ENCODE measurements around the gene ZBTB7C. TPM values are rescaled to one million over a fixed set of nuclear protein-coding genes. Genes with fewer than 3 reads are reported as not detected.

The ZBTB7C gene
- total RNA-seq, 1 experiment from 2014 or later, result 0.32 TPM

DNA sequence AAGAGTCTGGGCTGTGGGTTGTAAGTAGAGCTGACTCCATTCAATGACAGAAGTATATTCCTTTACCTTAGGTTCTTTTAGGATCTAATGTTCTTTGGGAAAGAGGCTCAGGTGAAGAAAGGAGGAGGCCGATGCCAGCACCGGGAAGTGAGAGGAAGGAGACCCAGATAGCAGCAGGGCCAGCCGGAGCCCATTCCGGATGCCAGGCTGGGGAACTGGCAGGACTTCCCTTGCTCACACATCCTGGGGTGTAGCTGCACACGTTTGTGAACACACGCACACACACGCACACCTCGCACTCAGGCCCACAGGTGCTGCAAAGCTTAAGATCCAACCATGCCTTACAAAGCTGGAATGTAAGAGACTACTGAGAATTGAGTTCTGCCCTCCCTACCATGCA is 383.0 kb downstream of the ZBTB7C start:
- Histone ChIP-seq H3K9me3 (ENCODE audit: low read depth, low read length, poor library complexity, severe bottlenecking) (no peaks in the 10 kb centered on the region), H3K4me3 (ENCODE audit: low read depth, low read length, poor library complexity, severe bottlenecking) (no peak overlapping the region), H3K4me1 (ENCODE audit: insufficient read depth, low read length, poor library complexity, severe bottlenecking) (no peaks in the 10 kb centered on the region), H3K36me3 (ENCODE audit: insufficient read depth, low read length, poor library complexity, severe bottlenecking) (no peaks in the 10 kb centered on the region), H3K27me3 (replicated peaks; ENCODE audit: insufficient read depth, low read depth, low read length, poor library complexity) (peaks cover 10% of the 10 kb centered on the region), H3K27ac (ENCODE audit: low read depth, low read length, poor library complexity, severe bottlenecking) (no peak overlapping the region)
- DNase-seq (ENCODE audit: low spot score), result no peak
- POLR2A ChIA-PET (ENCODE audit: low non-redundant PET), result no interaction called here
- CTCF ChIA-PET, result interaction anchor here (0.7 kb wide), 1 partner anchor 29 kb away, joined by 4 read pairs; no protein-coding TSS in a partner anchor
- BruUV-seq (replicated peaks), result no TSS peak
- intact Hi-C loops (cut with micrococcal nuclease; ENCODE audit: unreplicated experiment), result no loop called here
- TF ChIP-seq CTCF (conservative IDR thresholded peaks at IDR 0.05; ENCODE audit: low read depth, low read length) (no peak), EZH2 (IDR thresholded peaks at IDR 0.05; ENCODE audit: borderline replicate concordance, low read depth, low read length, poor library complexity, severe bottlenecking) (no peak)

GRCh38 chr18:48024881-48025660 is 384.1 kb downstream of the ZBTB7C start:
- Histone ChIP-seq H3K36me3 (ENCODE audit: insufficient read depth, low read length, poor library complexity, severe bottlenecking) (no peaks in the 10 kb centered on the region), H3K27me3 (replicated peaks; ENCODE audit: insufficient read depth, low read depth, low read length, poor library complexity) (peaks cover 21% of the 10 kb centered on the region), H3K27ac (ENCODE audit: low read depth, low read length, poor library complexity, severe bottlenecking) (no peak overlapping the region), H3K4me3 (ENCODE audit: low read depth, low read length, poor library complexity, severe bottlenecking) (no peak overlapping the region), H3K9me3 (ENCODE audit: low read depth, low read length, poor library complexity, severe bottlenecking) (no peaks in the 10 kb centered on the region), H3K4me1 (ENCODE audit: insufficient read depth, low read length, poor library complexity, severe bottlenecking) (no peaks in the 10 kb centered on the region)
- no peak for DNase-seq (ENCODE audit: low spot score)
- no TSS peak for BruUV-seq (replicated peaks)
- ChIA-PET CTCF (no interaction called here), POLR2A (ENCODE audit: low non-redundant PET) (interaction anchor here (0.6 kb wide), 1 partner anchor 231 kb away, joined by 3 read pairs; no protein-coding TSS in a partner anchor)
- intact Hi-C loops (cut with micrococcal nuclease; ENCODE audit: unreplicated experiment), result no loop called here
- TF ChIP-seq EZH2 (IDR thresholded peaks at IDR 0.05; ENCODE audit: borderline replicate concordance, low read depth, low read length, poor library complexity, severe bottlenecking), result no peak
- TF ChIP-seq CTCF (conservative IDR thresholded peaks at IDR 0.05; ENCODE audit: low read depth, low read length), result no peak

DNA sequence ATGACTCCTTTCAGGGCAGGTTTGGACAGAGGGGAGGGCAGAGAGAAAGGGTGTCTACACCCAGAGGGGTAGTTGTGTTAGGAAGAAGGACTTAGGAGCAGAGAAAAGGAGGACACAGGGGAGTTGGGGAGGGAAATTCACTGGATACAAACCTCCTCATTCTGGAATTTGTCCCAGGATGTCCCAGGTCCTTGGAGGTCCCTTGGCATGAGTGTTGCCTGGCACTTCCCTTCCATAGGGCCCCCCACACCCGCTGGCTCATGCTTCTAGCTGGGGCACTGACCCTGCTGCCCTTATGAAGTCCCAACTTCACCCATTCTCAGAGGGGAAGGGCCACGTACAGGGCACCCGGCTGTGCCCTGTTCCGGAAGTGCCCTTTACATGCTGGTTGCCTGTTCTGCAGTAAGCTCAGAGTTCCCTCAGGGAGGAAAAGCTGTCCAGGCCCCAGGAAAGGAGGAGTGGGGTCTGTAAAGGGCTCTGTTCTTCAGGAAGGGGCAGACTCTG is 385.1 kb downstream of the ZBTB7C start:
- intact Hi-C loops (cut with micrococcal nuclease; ENCODE audit: unreplicated experiment), result no loop called here
- H3K9me3 ChIP-seq (ENCODE audit: low read depth, low read length, poor library complexity, severe bottlenecking), result no peaks in the 10 kb centered on the region
- H3K4me3 ChIP-seq (ENCODE audit: low read depth, low read length, poor library complexity, severe bottlenecking), result no peak overlapping the region
- ChIA-PET CTCF (no interaction called here), POLR2A (ENCODE audit: low non-redundant PET) (no interaction called here)
- no peak overlapping the region for H3K27ac ChIP-seq (ENCODE audit: low read depth, low read length, poor library complexity, severe bottlenecking)
- no peak for DNase-seq (ENCODE audit: low spot score)
- no peaks in the 10 kb centered on the region for H3K36me3 ChIP-seq (ENCODE audit: insufficient read depth, low read length, poor library complexity, severe bottlenecking)
- BruUV-seq (replicated peaks), result no TSS peak
- no peaks in the 10 kb centered on the region for H3K4me1 ChIP-seq (ENCODE audit: insufficient read depth, low read length, poor library complexity, severe bottlenecking)
- no peak for TF ChIP-seq EZH2 (IDR thresholded peaks at IDR 0.05; ENCODE audit: borderline replicate concordance, low read depth, low read length, poor library complexity, severe bottlenecking)
- no peak for TF ChIP-seq CTCF (conservative IDR thresholded peaks at IDR 0.05; ENCODE audit: low read depth, low read length)
- peaks cover 28% of the 10 kb centered on the region for H3K27me3 ChIP-seq (replicated peaks; ENCODE audit: insufficient read depth, low read depth, low read length, poor library complexity)
